HepG2 (cell line): Measurements from ENCODE around the gene VAPB. TPM values are rescaled to one million over a fixed set of nuclear protein-coding genes. Genes with fewer than 3 reads are reported as not detected.

Experiments
- ATAC-seq: fragments of 200-7000 bp; cut with Tn5 transposase; 3 replicates; pipeline ENCODE4 v1.9.1; 2020; ENCODE audit warnings: mild to moderate bottlenecking, moderate library complexity
- BruUV-seq: library from RNA; stranded (reverse); fragments of 400-500 nt; replicated peaks from 2 replicates; lab custom pipeline; 2021; lab: Mats Ljungman, UMichigan
- CTCF ChIA-PET: fragments of 300-600 bp; formaldehyde crosslinking; extraction: SDS; loops from one replicate; lab custom pipeline; 2021; ENCODE audit warnings: low total read pairs, inconsistent platforms, low intra/inter-chr PET ratio; lab: Yijun Ruan, JAX
- POLR2A ChIA-PET: fragments of 350-600 bp; sonication (Branson Sonifier 250); formaldehyde crosslinking; loops from one replicate; lab custom pipeline; 2020; ENCODE audit warnings: antibody characterized with exemption, inconsistent platforms; lab: Yijun Ruan, JAX
- DNase-seq: peaks from one replicate; pipeline ENCODE4 v3.0.0-alpha.2; 2015; ENCODE audit warnings: low spot score
- FAIRE-seq: peaks from 3 replicates; lab custom pipeline; 2011; peaks lifted over from hg19 to GRCh38; lab: Jason Lieb, UNC
- H2AFZ ChIP-seq: one replicate; pipeline ENCODE4 v1.6.1; 2011; ENCODE audit warnings: low read length, inconsistent platforms
- H3K27ac ChIP-seq: fragments of 300-600 bp; 3 replicates; pipeline ENCODE4 v1.8.0; 2011; ENCODE audit warnings: mixed run types, mild to moderate bottlenecking, mixed read lengths, low read length, inconsistent platforms; ENCODE audit not compliant: insufficient read depth; ENCODE audit errors: extremely low read length
- H3K27me3 ChIP-seq, 2 experiments: fragments of 200-600 bp in 1 of 2; 2 replicates in 1 of 2; 3 replicates in 1 of 2; pipeline versions ENCODE4 v1.6.0 to v1.8.0; 2011; ENCODE audit warnings: low read length in 2 of 2, mild to moderate bottlenecking in 2 of 2, moderate library complexity in 2 of 2, inconsistent platforms in 1 of 2; ENCODE audit not compliant: insufficient read depth in 2 of 2, control insufficient read depth in 1 of 2
- H3K36me3 ChIP-seq, 2 experiments: fragments of 200-600 bp in 1 of 2; replicated peaks in 1 of 2; 2 replicates in 1 of 2; 3 replicates in 1 of 2; pipeline versions ENCODE4 v1.5.1 to v1.8.0; 2011; ENCODE audit warnings: low read length in 2 of 2, inconsistent platforms in 1 of 2; ENCODE audit not compliant: insufficient read depth in 2 of 2, control insufficient read depth in 1 of 2
- H3K4me1 ChIP-seq: 2 replicates; pipeline ENCODE4 v1.5.1; 2012; ENCODE audit warnings: low read length, inconsistent platforms; ENCODE audit not compliant: insufficient read depth
- H3K4me2 ChIP-seq: 2 replicates; pipeline ENCODE4 v1.6.0; 2011; ENCODE audit warnings: low read depth, low read length, inconsistent platforms
- H3K4me3 ChIP-seq, 3 experiments: fragments of 200-600 bp in 1 of 3; sonication (generic), shearing (Covaris generic) in 1 of 3; replicated peaks in 1 of 3; 2 replicates each; pipeline ENCODE4 v1.5.1; 2011 to 2016; ENCODE audit warnings: low read length in 3 of 3, inconsistent platforms in 2 of 3, low read depth in 2 of 3, mild to moderate bottlenecking in 2 of 3, control low read depth in 1 of 3, mixed read lengths in 1 of 3; ENCODE audit not compliant: insufficient read depth in 1 of 3
- H3K79me2 ChIP-seq: one replicate; pipeline ENCODE4 v1.6.1; 2011; ENCODE audit warnings: low read length, inconsistent platforms; ENCODE audit not compliant: insufficient read depth
- H3K9ac ChIP-seq: 2 replicates; pipeline ENCODE4 v1.6.0; 2011; ENCODE audit warnings: mild to moderate bottlenecking, low read depth, low read length, inconsistent platforms; ENCODE audit not compliant: insufficient read depth
- H3K9me3 ChIP-seq: 2 replicates; pipeline ENCODE4 v1.5.1; 2012; ENCODE audit warnings: mild to moderate bottlenecking, low read length
- H4K20me1 ChIP-seq: 2 replicates; pipeline ENCODE4 v1.6.0; 2011; ENCODE audit warnings: inconsistent platforms, mild to moderate bottlenecking, low read length, moderate library complexity; ENCODE audit not compliant: insufficient read depth
- CAMTA2 ChIP-seq: sonication (generic); formaldehyde crosslinking; IDR thresholded peaks from 2 replicates; pipeline ENCODE4 v1.4.0; 2020; ENCODE audit warnings: mild to moderate bottlenecking, missing genetic modification reagents, borderline replicate concordance
- CENPBD1 ChIP-seq: sonication (generic); formaldehyde crosslinking; IDR thresholded peaks from 2 replicates; pipeline ENCODE4 v1.8.0; 2022; ENCODE audit warnings: missing genetic modification reagents, low read depth, mild to moderate bottlenecking, borderline replicate concordance
- CENPX ChIP-seq: sonication (generic); formaldehyde crosslinking; IDR thresholded peaks from 2 replicates; pipeline ENCODE4 v1.9.0; 2021; ENCODE audit warnings: mild to moderate bottlenecking, missing genetic modification reagents, moderate library complexity
- MEIS2 ChIP-seq: sonication (generic); formaldehyde crosslinking; IDR thresholded peaks from 2 replicates; pipeline ENCODE4 v1.9.0; 2021; ENCODE audit warnings: mild to moderate bottlenecking, missing genetic modification reagents
- NBN ChIP-seq: fragments of 450-650 bp; conservative IDR thresholded peaks from 2 replicates; pipeline ENCODE4 v1.6.1; 2017
- NR0B2 ChIP-seq: sonication (generic); formaldehyde crosslinking; IDR thresholded peaks from 2 replicates; pipeline ENCODE4 v1.4.0; 2020; ENCODE audit warnings: mild to moderate bottlenecking, missing genetic modification reagents
- RFX1 ChIP-seq: fragments of 450-650 bp; IDR thresholded peaks from 2 replicates; pipeline ENCODE4 v1.6.1; 2017
- SIX4 ChIP-seq: sonication (generic); formaldehyde crosslinking; IDR thresholded peaks from 2 replicates; pipeline ENCODE4 v1.4.0; 2020; ENCODE audit warnings: missing genetic modification reagents
- USF2 ChIP-seq, 2 experiments: sonication (generic) in 1 of 2; formaldehyde crosslinking in 1 of 2; IDR thresholded peaks; 2 replicates each; pipeline versions ENCODE4 v1.5.1 to v1.6.1; 2011 to 2020; ENCODE audit warnings: borderline replicate concordance in 1 of 2, low read depth in 1 of 2, low read length in 1 of 2, mild to moderate bottlenecking in 1 of 2, missing genetic modification reagents in 1 of 2, moderate library complexity in 1 of 2
- ZBTB33 ChIP-seq: sonication (generic); formaldehyde crosslinking; IDR thresholded peaks from 2 replicates; pipeline ENCODE4 v1.4.0; 2020; ENCODE audit warnings: missing genetic modification reagents
- ZFAT ChIP-seq: sonication (generic); formaldehyde crosslinking; conservative IDR thresholded peaks from 2 replicates; pipeline ENCODE4 v1.8.1; 2023; ENCODE audit warnings: missing genetic modification reagents, inconsistent platforms
- ZNF317 ChIP-seq: sonication (generic); formaldehyde crosslinking; IDR thresholded peaks from 2 replicates; pipeline ENCODE4 v1.5.0; 2020; ENCODE audit warnings: mild to moderate bottlenecking, missing genetic modification reagents
- ZNF761 ChIP-seq: sonication (generic); formaldehyde crosslinking; conservative IDR thresholded peaks from 2 replicates; pipeline ENCODE4 v1.4.0; 2020; ENCODE audit warnings: mild to moderate bottlenecking, missing genetic modification reagents
- ZNF850 ChIP-seq: sonication (generic); formaldehyde crosslinking; conservative IDR thresholded peaks from 2 replicates; pipeline ENCODE4 v1.9.0; 2021; ENCODE audit warnings: mild to moderate bottlenecking, missing genetic modification reagents
- ZZZ3 ChIP-seq: sonication (generic); formaldehyde crosslinking; IDR thresholded peaks from 2 replicates; pipeline ENCODE4 v1.4.0; 2020; ENCODE audit warnings: missing genetic modification reagents, mild to moderate bottlenecking, borderline replicate concordance
- WGBS: methylation state at CpG from one replicate; pipeline ENCODE4 v1.1.6; 2017; ENCODE audit warnings: low lambda C conversion rate; 5-methylcytosine and 5-hydroxymethylcytosine counted together
- in situ Hi-C: cut with HindIII; loops from 2 replicates; pipeline ENCODE4 v1.10.0; 2017; ENCODE audit warnings: low pct_unique_long_range_greater_than_20kb; ENCODE audit not compliant: extremely low pct_ligation_motif_present
- intact Hi-C: fragments of 100-400 bp; cut with micrococcal nuclease; formaldehyde crosslinking; loops from one replicate; pipeline ENCODE4 v1.10.0; 2022; ENCODE audit not compliant: unreplicated experiment
- polyA plus RNA-seq, 8 experiments: library from polyadenylated mRNA; depleted of rRNA in 3 of 8; stranded (reverse) in 7 of 8; unstranded in 1 of 8; fragments of >200 nt; fragmentation: Illumina TruSeq in 4 of 8; extraction: Trizol in 4 of 8; gene quantifications; 2 replicates each; pipeline versions ENCODE4 v1.2.1 to v1.2.3, GENCODE V29; 2011 to 2016; ENCODE audit warnings: low read depth in 4 of 8, missing spikeins in 1 of 8, mixed read lengths in 1 of 8; ENCODE audit not compliant: insufficient read depth in 1 of 8
- total RNA-seq, 5 experiments: library from RNA; depleted of rRNA; stranded (reverse); fragments of >200 nt; fragmentation: Illumina TruSeq; extraction: Trizol; gene quantifications; 2 replicates each; pipeline ENCODE4 v1.2.3, GENCODE V29; 2016; ENCODE audit warnings: low read depth in 1 of 5

The VAPB gene
- total and polyA plus RNA-seq, 2 of the 13 experiments (the other 11 are each of a cell fraction or from before 2014, with no cell fraction given) = 18.6 to 48.5 TPM

- Histone ChIP-seq H3K4me1 (no peaks in the 10 kb centered on the region), H2AFZ (no peak overlapping the region), H3K4me3 (no peak overlapping the region), H3K9ac (no peak overlapping the region), H3K27ac (no peak overlapping the region), H4K20me1 (no peaks in the 10 kb centered on the region), H3K4me2 (no peak overlapping the region), H3K27me3 (0 out of 5 replicates have a peak, but pooled peaks cover 0 to 3% of the 10 kb centered on the region in 2 experiments), H3K79me2 (no peaks in the 10 kb centered on the region), H3K36me3 (no peaks in the 10 kb centered on the region), H3K9me3 (no peaks in the 10 kb centered on the region)
- in situ Hi-C loops = no loop called here
- no peak for ATAC-seq
- TF ChIP-seq RFX1 (no peak), MEIS2 (CRISPR knock-in tag) (no peak), ZNF761 (CRISPR knock-in tag) (no peak), ZFAT (CRISPR knock-in tag) (no peak), CAMTA2 (CRISPR knock-in tag) (no peak), ZZZ3 (CRISPR knock-in tag) (no peak), CENPX (CRISPR knock-in tag) (no peak)
- BruUV-seq = no TSS peak
- 78% methylated on average over 10 of the region's 10 CpGs for WGBS
- intact Hi-C loops = no loop called here
- CTCF ChIA-PET = no interaction called here
- no peak for FAIRE-seq
- POLR2A ChIA-PET = no interaction called here
- DNase-seq = no peak
Observed at GRCh38 chr20:58463256-58463655, 74.2 kb downstream of the VAPB start.

GRCh38 chr20:58464838-58465237 lies 75.8 kb downstream of the VAPB start:
- POLR2A ChIA-PET = no interaction called here
- in situ Hi-C loops = no loop called here
- no peak overlapping the region for H2AFZ ChIP-seq
- no TSS peak for BruUV-seq
- FAIRE-seq (no peak), ATAC-seq (no peak), DNase-seq (no peak)
- no peak overlapping the region for H3K4me2 ChIP-seq
- no peaks in the 10 kb centered on the region for H3K9me3 ChIP-seq
- H3K27ac ChIP-seq = no peak overlapping the region
- H4K20me1 ChIP-seq = no peaks in the 10 kb centered on the region; the same call in 1 of the 2 replicates
- no peaks in the 10 kb centered on the region for H3K79me2 ChIP-seq
- 37% methylated on average over 8 of the region's 8 CpGs for WGBS
- H3K4me1 ChIP-seq = no peaks in the 10 kb centered on the region
- CTCF ChIA-PET = no interaction called here
- peaks cover 0 to 10% of the 10 kb centered on the region in 2 experiments; a peak in 3 of 5 replicates for H3K27me3 ChIP-seq
- intact Hi-C loops = no loop called here
- no peak overlapping the region for H3K4me3 ChIP-seq
- H3K36me3 ChIP-seq = no peaks in the 10 kb centered on the region
- H3K9ac ChIP-seq = no peak overlapping the region
- TF ChIP-seq CENPBD1 (no peak), SIX4 (CRISPR knock-in tag) (no peak), NBN (no peak), ZNF850 (CRISPR knock-in tag) (no peak), USF2 (IDR thresholded peaks at IDR 0.05; ENCODE audit: low read depth, low read length) (no peak), USF2 (CRISPR knock-in tag; IDR thresholded peaks at IDR 0.05; ENCODE audit: borderline replicate concordance) (no peak), NR0B2 (CRISPR knock-in tag) (no peak), ZBTB33 (no peak), ZNF317 (CRISPR knock-in tag) (no peak)
